ENCODE data around the gene PRPF8. TPM values are rescaled to one million over a fixed set of nuclear protein-coding genes. Genes with fewer than 3 reads are reported as not detected.

The PRPF8 gene
- total and polyA plus RNA-seq, 2 of the 13 experiments (the other 11 are each of a cell fraction or from before 2014, with no cell fraction given): 112 to 179 TPM

GRCh38 chr17:1724869-1725641 lies 40.4 kb upstream of the PRPF8 start (continued):
- TF ChIP-seq, protein P1, sequence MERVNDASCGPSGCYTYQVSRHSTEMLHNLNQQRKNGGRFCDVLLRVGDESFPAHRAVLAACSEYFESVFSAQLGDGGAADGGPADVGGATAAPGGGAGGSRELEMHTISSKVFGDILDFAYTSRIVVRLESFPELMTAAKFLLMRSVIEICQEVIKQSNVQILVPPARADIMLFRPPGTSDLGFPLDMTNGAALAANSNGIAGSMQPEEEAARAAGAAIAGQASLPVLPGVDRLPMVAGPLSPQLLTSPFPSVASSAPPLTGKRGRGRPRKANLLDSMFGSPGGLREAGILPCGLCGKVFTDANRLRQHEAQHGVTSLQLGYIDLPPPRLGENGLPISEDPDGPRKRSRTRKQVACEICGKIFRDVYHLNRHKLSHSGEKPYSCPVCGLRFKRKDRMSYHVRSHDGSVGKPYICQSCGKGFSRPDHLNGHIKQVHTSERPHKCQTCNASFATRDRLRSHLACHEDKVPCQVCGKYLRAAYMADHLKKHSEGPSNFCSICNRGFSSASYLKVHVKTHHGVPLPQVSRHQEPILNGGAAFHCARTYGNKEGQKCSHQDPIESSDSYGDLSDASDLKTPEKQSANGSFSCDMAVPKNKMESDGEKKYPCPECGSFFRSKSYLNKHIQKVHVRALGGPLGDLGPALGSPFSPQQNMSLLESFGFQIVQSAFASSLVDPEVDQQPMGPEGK (CRISPR knock-in tag; IDR thresholded peaks at IDR 0.05): no peak; the same call in 1 of the 2 replicates
- TF ChIP-seq RNF2 (conservative IDR thresholded peaks at IDR 0.05; ENCODE audit: low read depth) (no peak; the same call in 1 of the 2 replicates), ZNF33A (CRISPR knock-in tag; IDR thresholded peaks at IDR 0.05; ENCODE audit: borderline replicate concordance) (no peak), IKZF1 (IDR thresholded peaks at IDR 0.05) (no peak), GTF3A (CRISPR knock-in tag; conservative IDR thresholded peaks at IDR 0.05) (no peak), ZGPAT (CRISPR knock-in tag; IDR thresholded peaks at IDR 0.05) (peak; percentile 42; the same call in 1 of the 2 replicates), ZNF136 (CRISPR knock-in tag; IDR thresholded peaks at IDR 0.05; ENCODE audit: low read depth) (no peak), ZNF619 (CRISPR knock-in tag; IDR thresholded peaks at IDR 0.05) (no peak), SNAPC2 (CRISPR knock-in tag; IDR thresholded peaks at IDR 0.05) (no peak), BORCS8-MEF2B (CRISPR knock-in tag; IDR thresholded peaks at IDR 0.05) (peak; percentile 71), PLRG1 (conservative IDR thresholded peaks at IDR 0.05) (no peak), CEBPG (CRISPR knock-in tag; IDR thresholded peaks at IDR 0.05) (no peak), CAMTA2 (CRISPR knock-in tag; IDR thresholded peaks at IDR 0.05; ENCODE audit: borderline replicate concordance) (no peak), SIN3B (IDR thresholded peaks at IDR 0.05; ENCODE audit: low read length) (no peak), ZNF775 (CRISPR knock-in tag; IDR thresholded peaks at IDR 0.05; ENCODE audit: borderline replicate concordance) (no peak), CREM (IDR thresholded peaks at IDR 0.05) (no peak), CREM (CRISPR knock-in tag; IDR thresholded peaks at IDR 0.05) (no peak), ZNF776 (CRISPR knock-in tag; IDR thresholded peaks at IDR 0.05) (peak; percentile 74; the same call in 1 of the 2 replicates), E2F2 (CRISPR knock-in tag; IDR thresholded peaks at IDR 0.05; ENCODE audit: borderline replicate concordance) (no peak), HNF4A (CRISPR knock-in tag; IDR thresholded peaks at IDR 0.05) (no peak), ZNF740 (CRISPR knock-in tag; IDR thresholded peaks at IDR 0.05) (no peak), KDM2A (CRISPR knock-in tag; IDR thresholded peaks at IDR 0.05; ENCODE audit: borderline replicate concordance, low read depth) (peak; percentile 6; the same call in 1 of the 2 replicates)
- TF ChIP-seq, protein P2, sequence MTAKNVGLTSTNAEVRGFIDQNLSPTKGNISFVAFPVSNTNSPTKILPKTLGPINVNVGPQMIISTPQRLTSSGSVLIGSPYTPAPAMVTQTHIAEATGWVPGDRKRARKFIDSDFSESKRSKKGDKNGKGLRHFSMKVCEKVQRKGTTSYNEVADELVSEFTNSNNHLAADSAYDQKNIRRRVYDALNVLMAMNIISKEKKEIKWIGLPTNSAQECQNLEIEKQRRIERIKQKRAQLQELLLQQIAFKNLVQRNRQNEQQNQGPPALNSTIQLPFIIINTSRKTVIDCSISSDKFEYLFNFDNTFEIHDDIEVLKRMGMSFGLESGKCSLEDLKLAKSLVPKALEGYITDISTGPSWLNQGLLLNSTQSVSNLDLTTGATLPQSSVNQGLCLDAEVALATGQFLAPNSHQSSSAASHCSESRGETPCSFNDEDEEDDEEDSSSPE (CRISPR knock-in tag; IDR thresholded peaks at IDR 0.05): 0 out of 2 replicates have a peak, but pooled peaks have one; percentile 23
